Measurements from ENCODE around the gene FSCN2. TPM values are rescaled to one million over a fixed set of nuclear protein-coding genes. Genes with fewer than 3 reads are reported as not detected.

Gene FSCN2
- total and polyA plus RNA-seq, 5 donors from 2014 or later: 0.17 to 0.74 TPM; not detected in 3

DNA sequence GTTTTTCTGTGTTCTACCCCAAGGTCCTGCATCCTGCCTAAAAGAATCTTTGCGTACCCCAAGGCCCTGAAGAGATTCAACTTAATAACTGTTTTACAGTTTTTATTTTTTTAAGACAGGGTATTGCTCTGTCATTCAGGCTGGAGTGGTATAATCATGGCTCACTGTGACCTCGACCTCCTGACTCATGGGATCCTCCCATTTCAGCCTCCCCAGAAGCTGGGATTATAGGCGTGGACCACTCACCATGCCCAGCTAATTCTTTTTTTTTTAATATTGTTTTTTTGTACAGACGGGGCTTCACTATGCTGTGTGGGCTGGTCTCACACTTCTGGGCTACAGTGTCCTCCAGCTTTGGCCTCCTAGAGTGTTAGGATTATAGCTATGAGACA, 33.3 kb downstream of the FSCN2 start:
- H3K27me3 ChIP-seq (ENCODE audit: control insufficient read depth, insufficient read depth, low read length): no peaks in the 10 kb centered on the region
- DNase-seq (no peak), ATAC-seq (ENCODE audit: low read depth in 2 of 2) (no peak)
- no peak overlapping the region for H3K27ac Mint-ChIP-seq
- H3K36me3 Mint-ChIP-seq: peaks cover 32% of the 10 kb centered on the region
- H3K4me1 ChIP-seq (ENCODE audit: control insufficient read depth, insufficient read depth, low read length, poor library complexity, severe bottlenecking): no peaks in the 10 kb centered on the region
- H3K27me3 Mint-ChIP-seq: no peaks in the 10 kb centered on the region
- H3K4me3 ChIP-seq (ENCODE audit: low read depth, low read length): no peak overlapping the region
- peaks cover 0 to 5% (median 1%) of the 10 kb centered on the region in 4 donors for H3K4me1 Mint-ChIP-seq
- H3K9me3 ChIP-seq (ENCODE audit: control insufficient read depth in 2 of 2, low read length in 2 of 2): no peaks in the 10 kb centered on the region
- H3K9me3 Mint-ChIP-seq: no peaks in the 10 kb centered on the region
- H3K4me3 Mint-ChIP-seq: no peak overlapping the region
- H3K27ac ChIP-seq (ENCODE audit: insufficient read depth, low read length, poor library complexity, severe bottlenecking): no peak overlapping the region
- H3K36me3 ChIP-seq (ENCODE audit: control insufficient read depth, insufficient read depth, low read length): peaks cover 51% of the 10 kb centered on the region

DNA sequence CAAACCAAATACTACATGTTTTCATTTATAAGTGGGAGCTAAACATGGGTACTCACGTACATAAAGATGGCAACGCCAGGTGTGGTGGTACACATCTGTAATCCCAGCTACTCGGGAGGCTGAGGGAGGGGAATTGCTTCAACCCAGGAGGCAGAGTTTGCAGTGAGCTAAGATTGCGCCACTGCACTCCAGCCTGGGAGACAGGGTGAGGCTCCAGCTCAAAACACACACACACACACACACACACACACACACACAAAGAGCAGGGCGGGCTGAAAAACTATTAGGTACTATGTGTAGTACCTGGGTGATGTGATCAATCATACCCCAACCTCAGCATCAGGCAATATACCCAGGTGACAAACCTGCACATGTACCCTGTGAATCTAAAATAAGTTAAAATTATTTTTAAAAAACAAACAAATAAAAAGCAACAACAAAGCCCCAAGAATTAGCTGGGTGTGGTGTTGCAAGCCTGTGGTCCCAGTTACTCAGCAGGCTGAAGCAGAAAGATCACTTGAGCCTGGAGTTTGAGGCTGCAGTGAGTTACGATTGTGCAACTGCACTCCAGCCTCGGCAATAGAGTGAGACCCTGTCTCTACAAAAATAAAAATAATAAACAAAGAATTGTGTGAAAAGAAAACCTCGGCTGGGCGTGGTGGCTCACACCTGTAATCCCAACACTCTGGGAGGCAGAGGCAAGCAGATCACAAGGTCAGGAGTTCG, 35.8 kb downstream of the FSCN2 start:
- Mint-ChIP-seq H3K4me1 (peaks cover 0 to 5% (median 1%) of the 10 kb centered on the region in 4 donors), H3K27ac (no peak overlapping the region), H3K36me3 (peaks cover 42% of the 10 kb centered on the region), H3K9me3 (no peaks in the 10 kb centered on the region), H3K4me3 (no peak overlapping the region), H3K27me3 (no peaks in the 10 kb centered on the region)
- no peak for ATAC-seq (ENCODE audit: low read depth in 2 of 2)
- Histone ChIP-seq H3K27ac (ENCODE audit: insufficient read depth, low read length, poor library complexity, severe bottlenecking) (no peak overlapping the region), H3K9me3 (ENCODE audit: control insufficient read depth in 2 of 2, low read length in 2 of 2) (no peaks in the 10 kb centered on the region), H3K4me3 (ENCODE audit: low read depth, low read length) (no peak overlapping the region), H3K36me3 (ENCODE audit: control insufficient read depth, insufficient read depth, low read length) (peaks cover 68% of the 10 kb centered on the region), H3K4me1 (ENCODE audit: control insufficient read depth, insufficient read depth, low read length, poor library complexity, severe bottlenecking) (no peaks in the 10 kb centered on the region), H3K27me3 (ENCODE audit: control insufficient read depth, insufficient read depth, low read length) (no peaks in the 10 kb centered on the region)
- no peak for DNase-seq

DNA sequence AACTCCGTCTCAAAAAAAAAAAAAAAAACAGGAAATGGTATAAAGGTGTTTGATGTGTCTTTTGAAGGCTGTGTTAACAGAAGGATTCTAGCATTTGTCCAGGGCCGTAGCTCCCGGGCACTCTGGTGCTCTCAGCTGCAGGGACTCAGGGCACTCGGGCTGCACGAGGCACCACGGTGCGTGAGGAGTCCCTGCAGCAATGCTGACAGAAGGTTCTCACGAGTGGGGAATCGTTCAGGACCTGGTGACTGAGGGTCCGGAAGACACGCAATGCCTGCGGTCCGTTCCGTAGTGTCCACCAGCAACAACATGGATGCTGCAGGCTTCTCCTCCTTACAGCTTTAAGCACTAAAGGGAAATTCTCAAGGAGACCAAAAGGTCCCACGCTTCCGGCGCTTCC, 36.6 kb downstream of the FSCN2 start:
- Histone ChIP-seq H3K4me1 (ENCODE audit: control insufficient read depth, insufficient read depth, low read length, poor library complexity, severe bottlenecking) (no peaks in the 10 kb centered on the region), H3K9me3 (ENCODE audit: control insufficient read depth in 2 of 2, low read length in 2 of 2) (no peaks in the 10 kb centered on the region), H3K4me3 (ENCODE audit: low read depth, low read length) (no peak overlapping the region), H3K36me3 (ENCODE audit: control insufficient read depth, insufficient read depth, low read length) (peaks cover 74% of the 10 kb centered on the region), H3K27me3 (ENCODE audit: control insufficient read depth, insufficient read depth, low read length) (no peaks in the 10 kb centered on the region), H3K27ac (ENCODE audit: insufficient read depth, low read length, poor library complexity, severe bottlenecking) (no peak overlapping the region)
- Mint-ChIP-seq H3K27me3 (no peaks in the 10 kb centered on the region), H3K9me3 (no peaks in the 10 kb centered on the region), H3K4me1 (peaks cover 0 to 5% (median 1%) of the 10 kb centered on the region in 4 donors), H3K36me3 (peaks cover 42% of the 10 kb centered on the region), H3K27ac (peak overlapping the region in 1 of 3 donors; percentile 63), H3K4me3 (peak overlapping the region in 1 of 4 donors; percentile 28)
- DNase-seq (no peak), ATAC-seq (ENCODE audit: low read depth in 2 of 2) (no peak)

DNA sequence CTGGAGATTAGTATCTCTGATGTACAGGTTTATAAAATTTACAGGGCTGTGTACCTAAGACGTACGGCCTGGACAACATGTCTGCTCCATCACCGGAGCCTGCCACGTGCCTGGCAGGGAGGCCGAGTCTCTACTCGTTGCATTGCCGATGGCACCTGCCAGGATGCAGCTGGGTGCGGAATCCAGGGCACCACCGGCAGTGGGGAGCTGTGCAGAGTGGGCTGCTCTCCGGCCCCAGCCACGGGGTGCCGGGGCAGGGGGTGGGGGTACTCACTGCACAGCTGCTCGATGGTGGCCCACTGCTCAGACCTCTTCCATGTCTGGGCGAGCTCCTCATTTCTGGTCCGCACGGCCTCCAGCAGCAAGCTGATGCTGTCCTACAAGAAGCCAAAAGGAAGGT, 37.1 kb downstream of the FSCN2 start:
- no peak overlapping the region for H3K4me3 ChIP-seq (ENCODE audit: low read depth, low read length)
- peaks cover 75% of the 10 kb centered on the region for H3K36me3 ChIP-seq (ENCODE audit: control insufficient read depth, insufficient read depth, low read length)
- no peaks in the 10 kb centered on the region for H3K27me3 ChIP-seq (ENCODE audit: control insufficient read depth, insufficient read depth, low read length)
- DNase-seq: no peak
- no peaks in the 10 kb centered on the region for H3K4me1 ChIP-seq (ENCODE audit: control insufficient read depth, insufficient read depth, low read length, poor library complexity, severe bottlenecking)
- Mint-ChIP-seq H3K36me3 (peaks cover 41% of the 10 kb centered on the region), H3K27ac (no peak overlapping the region), H3K4me3 (no peak overlapping the region), H3K27me3 (no peaks in the 10 kb centered on the region), H3K4me1 (peaks cover 0 to 5% (median 1%) of the 10 kb centered on the region in 4 donors), H3K9me3 (no peaks in the 10 kb centered on the region)
- H3K9me3 ChIP-seq (ENCODE audit: control insufficient read depth in 2 of 2, low read length in 2 of 2): no peaks in the 10 kb centered on the region
- no peak for ATAC-seq (ENCODE audit: low read depth in 2 of 2)
- no peak overlapping the region for H3K27ac ChIP-seq (ENCODE audit: insufficient read depth, low read length, poor library complexity, severe bottlenecking)

DNA sequence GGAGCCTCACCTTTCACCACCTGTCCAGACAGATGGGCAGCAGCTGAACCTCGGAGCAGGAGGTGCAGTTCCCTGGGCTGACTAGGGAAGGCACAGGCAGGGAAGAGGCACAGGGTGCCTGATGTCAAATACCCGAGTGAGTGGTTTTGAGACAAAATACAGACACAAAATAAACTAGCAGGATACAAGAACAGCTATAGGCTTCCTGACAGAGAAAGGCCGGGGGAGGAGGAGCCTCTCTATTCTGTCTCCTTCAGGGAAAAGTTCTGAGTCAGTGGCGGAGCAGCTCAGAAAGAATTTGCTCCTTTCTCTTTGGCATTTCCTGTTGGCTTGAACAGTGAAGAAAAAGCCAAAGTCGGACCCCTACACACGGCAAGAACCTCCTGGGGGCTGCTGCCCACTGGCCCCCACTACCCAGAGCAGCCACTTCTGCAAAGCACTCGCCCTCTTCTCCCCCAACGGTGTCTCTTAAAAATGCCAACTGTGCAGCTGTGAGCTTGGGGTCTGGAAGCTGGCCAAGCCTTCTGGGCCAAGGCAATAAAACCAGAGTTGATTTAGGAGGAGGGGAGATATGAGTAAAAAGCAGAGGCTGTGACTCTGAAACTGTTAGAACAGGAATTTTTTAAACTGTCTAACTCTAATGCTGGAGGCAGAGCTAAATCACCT, 38.4 kb downstream of the FSCN2 start:
- Histone ChIP-seq H3K4me3 (ENCODE audit: low read depth, low read length) (no peak overlapping the region), H3K4me1 (ENCODE audit: control insufficient read depth, insufficient read depth, low read length, poor library complexity, severe bottlenecking) (no peaks in the 10 kb centered on the region)

DNA sequence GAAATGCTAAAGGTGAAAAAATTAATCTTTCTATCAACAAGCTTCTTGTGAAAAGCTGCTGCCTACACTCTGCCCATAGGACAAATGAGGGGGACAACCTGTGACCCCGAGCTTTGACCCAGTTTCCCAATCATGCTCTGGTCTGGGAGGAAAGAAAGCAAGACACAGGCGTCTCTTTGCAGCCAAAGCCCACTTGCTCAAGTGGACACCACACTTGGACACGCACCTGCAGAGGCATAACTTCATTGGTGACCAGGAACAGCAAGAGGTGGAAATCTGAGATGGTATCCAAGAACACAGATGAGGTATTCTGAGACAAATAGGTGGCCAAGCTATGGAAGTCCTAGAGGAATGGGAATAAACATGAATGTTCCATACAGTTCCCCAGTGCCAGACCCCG, 39.0 kb downstream of the FSCN2 start:
- Histone ChIP-seq H3K9me3 (ENCODE audit: control insufficient read depth in 2 of 2, low read length in 2 of 2) (no peaks in the 10 kb centered on the region), H3K27me3 (ENCODE audit: control insufficient read depth, insufficient read depth, low read length) (no peaks in the 10 kb centered on the region), H3K4me3 (ENCODE audit: low read depth, low read length) (no peak overlapping the region), H3K4me1 (ENCODE audit: control insufficient read depth, insufficient read depth, low read length, poor library complexity, severe bottlenecking) (no peaks in the 10 kb centered on the region), H3K27ac (ENCODE audit: insufficient read depth, low read length, poor library complexity, severe bottlenecking) (no peak overlapping the region), H3K36me3 (ENCODE audit: control insufficient read depth, insufficient read depth, low read length) (peaks cover 88% of the 10 kb centered on the region)
- Mint-ChIP-seq H3K27me3 (no peaks in the 10 kb centered on the region), H3K27ac (no peak overlapping the region), H3K9me3 (no peaks in the 10 kb centered on the region), H3K4me1 (no peaks in the 10 kb centered on the region), H3K4me3 (no peak overlapping the region), H3K36me3 (peaks cover 30% of the 10 kb centered on the region)
- ATAC-seq (ENCODE audit: low read depth in 2 of 2) (no peak), DNase-seq (no peak)

More for the DNA sequence above, 38.4 kb downstream of the FSCN2 start:
- H3K9me3 Mint-ChIP-seq: no peaks in the 10 kb centered on the region
- peak overlapping the region in 2 of 3 donors; percentile 12 to 20 for H3K27ac Mint-ChIP-seq
- H3K4me1 Mint-ChIP-seq: no peaks in the 10 kb centered on the region
- Histone ChIP-seq H3K9me3 (ENCODE audit: control insufficient read depth in 2 of 2, low read length in 2 of 2) (no peaks in the 10 kb centered on the region), H3K27me3 (ENCODE audit: control insufficient read depth, insufficient read depth, low read length) (no peaks in the 10 kb centered on the region), H3K27ac (ENCODE audit: insufficient read depth, low read length, poor library complexity, severe bottlenecking) (no peak overlapping the region), H3K36me3 (ENCODE audit: control insufficient read depth, insufficient read depth, low read length) (peaks cover 85% of the 10 kb centered on the region)
- peaks cover 30% of the 10 kb centered on the region for H3K36me3 Mint-ChIP-seq
- DNase-seq: no peak
- H3K27me3 Mint-ChIP-seq: no peaks in the 10 kb centered on the region
- H3K4me3 Mint-ChIP-seq: no peak overlapping the region
- no peak for ATAC-seq (ENCODE audit: low read depth in 2 of 2)

DNA sequence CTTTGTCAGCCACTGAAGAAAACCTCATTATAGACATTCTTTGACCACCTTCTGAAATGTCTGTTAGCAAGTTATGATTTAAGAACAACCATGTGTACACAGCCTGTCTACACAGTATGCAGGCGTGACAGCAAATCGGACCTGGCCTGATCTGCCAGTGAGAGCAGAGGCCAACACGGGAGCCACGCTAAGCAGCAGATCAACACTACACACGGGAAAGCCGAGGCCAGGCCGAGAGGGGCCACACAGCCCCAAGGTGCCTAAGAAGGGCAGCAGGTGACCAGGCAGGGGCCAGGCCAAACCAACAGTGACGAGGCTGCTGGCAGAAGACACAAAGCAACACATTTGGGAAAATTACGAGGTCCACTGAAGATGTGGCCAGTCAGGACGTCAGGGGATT, 40.2 kb downstream of the FSCN2 start:
- H3K36me3 Mint-ChIP-seq: peaks cover 38% of the 10 kb centered on the region
- no peaks in the 10 kb centered on the region for H3K27me3 ChIP-seq (ENCODE audit: control insufficient read depth, insufficient read depth, low read length)
- H3K4me1 Mint-ChIP-seq: no peaks in the 10 kb centered on the region
- H3K4me1 ChIP-seq (ENCODE audit: control insufficient read depth, insufficient read depth, low read length, poor library complexity, severe bottlenecking): no peaks in the 10 kb centered on the region
- H3K27ac ChIP-seq (ENCODE audit: insufficient read depth, low read length, poor library complexity, severe bottlenecking): no peak overlapping the region
- H3K9me3 ChIP-seq (ENCODE audit: control insufficient read depth in 2 of 2, low read length in 2 of 2): no peaks in the 10 kb centered on the region
- ATAC-seq (ENCODE audit: low read depth in 2 of 2) (no peak), DNase-seq (no peak)
- peaks cover 85% of the 10 kb centered on the region for H3K36me3 ChIP-seq (ENCODE audit: control insufficient read depth, insufficient read depth, low read length)
- no peak overlapping the region for H3K4me3 Mint-ChIP-seq
- H3K4me3 ChIP-seq (ENCODE audit: low read depth, low read length): no peak overlapping the region
- H3K9me3 Mint-ChIP-seq: no peaks in the 10 kb centered on the region
- no peaks in the 10 kb centered on the region for H3K27me3 Mint-ChIP-seq
- H3K27ac Mint-ChIP-seq: peak overlapping the region in 1 of 3 donors; percentile 76
